Measurements from ENCODE around the gene HOXB5.

DNA sequence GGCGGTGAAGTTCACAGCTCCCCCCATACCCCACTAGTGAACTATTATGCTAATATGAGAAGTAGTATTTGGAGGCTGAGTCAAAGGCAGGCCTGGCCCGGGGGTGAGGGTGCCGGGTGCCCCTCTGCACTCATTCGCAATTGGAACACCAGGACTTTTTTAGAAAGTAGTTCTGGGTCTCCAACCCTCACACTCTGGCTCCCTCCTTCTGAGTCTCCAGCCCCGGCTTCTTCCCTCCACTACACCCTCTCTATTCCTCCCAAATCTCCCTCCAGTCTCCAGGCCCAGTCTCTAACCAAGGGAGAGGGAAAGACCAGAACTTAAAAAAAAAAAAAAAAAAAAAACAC, 37.4 kb downstream of the HOXB5 start:
- TF ChIP-seq SREBF2 (IDR thresholded peaks at IDR 0.05; ENCODE audit: low read length) (no peak), CTCF (IDR thresholded peaks at IDR 0.05 in 2 of 3, conservative IDR thresholded peaks at IDR 0.05 in 1 of 3; ENCODE audit: control insufficient read depth in 2 of 3, extremely low read depth in 1 of 3, insufficient read depth in 1 of 3, low read depth in 3 of 3, low read length in 3 of 3) (no peak), NR2C2 (IDR thresholded peaks at IDR 0.05; ENCODE audit: borderline replicate concordance, control insufficient read depth, insufficient read length, low read depth) (no peak)

All from GM12878 (cell line).